HG03159 (cell line): ENCODE measurements around the gene LRP2.

Experiments
- ATAC-seq: cut with Tn5 transposase; IDR thresholded peaks from one replicate; pipeline ENCODE4 v1.9.1; 2021; ENCODE audit warnings: mild to moderate bottlenecking, moderate library complexity; ENCODE audit not compliant: unreplicated experiment

The LRP2 gene

GRCh38 chr2:169247211-169247610, 115.1 kb downstream of the LRP2 start:
- no peak for ATAC-seq

- no peak for ATAC-seq
These were observed 121.9 kb downstream of the LRP2 start for GRCh38 chr2:169240405-169240804.

- no peak for ATAC-seq
These were observed 124.4 kb downstream of the LRP2 start for GRCh38 chr2:169237939-169238338.

- ATAC-seq, result no peak
These were observed 125.0 kb downstream of the LRP2 start for GRCh38 chr2:169237286-169237685.

- ATAC-seq, result no peak
These were observed 129.7 kb downstream of the LRP2 start for GRCh38 chr2:169232551-169233154.

GRCh38 chr2:169230204-169230603, 132.1 kb downstream of the LRP2 start:
- no peak for ATAC-seq

GRCh38 chr2:169229590-169229989, 132.7 kb downstream of the LRP2 start:
- ATAC-seq, result no peak

GRCh38 chr2:169225906-169226305, 136.4 kb downstream of the LRP2 start:
- no peak for ATAC-seq

GRCh38 chr2:169225233-169225750, 137.0 kb downstream of the LRP2 start:
- no peak for ATAC-seq

GRCh38 chr2:169222665-169223064, 139.7 kb downstream of the LRP2 start:
- ATAC-seq, result peak; percentile 85

GRCh38 chr2:169221745-169222369, 140.5 kb downstream of the LRP2 start:
- no peak for ATAC-seq

GRCh38 chr2:169210917-169211316, 151.4 kb downstream of the LRP2 start:
- no peak for ATAC-seq

- ATAC-seq, result no peak
These were observed 154.3 kb downstream of the LRP2 start for GRCh38 chr2:169208026-169208425.

- ATAC-seq, result no peak
These were observed 157.2 kb downstream of the LRP2 start for GRCh38 chr2:169205176-169205575.

- no peak for ATAC-seq
These were observed 158.4 kb downstream of the LRP2 start for GRCh38 chr2:169203952-169204351.

- ATAC-seq, result no peak
These were observed 161.6 kb downstream of the LRP2 start for GRCh38 chr2:169200756-169201155.

GRCh38 chr2:169193618-169194017, 168.7 kb downstream of the LRP2 start:
- ATAC-seq, result no peak

- no peak for ATAC-seq
These were observed 172.0 kb downstream of the LRP2 start for GRCh38 chr2:169190197-169190775.

- ATAC-seq, result no peak
These were observed 173.2 kb downstream of the LRP2 start for GRCh38 chr2:169189132-169189531.

- ATAC-seq, result no peak
These were observed 176.6 kb downstream of the LRP2 start for GRCh38 chr2:169185711-169186110.

- ATAC-seq, result no peak
These were observed 178.3 kb downstream of the LRP2 start for GRCh38 chr2:169184074-169184473.

GRCh38 chr2:169182573-169182972, 179.8 kb downstream of the LRP2 start:
- ATAC-seq, result no peak
